Activated naive CD4-positive, alpha-beta T cell treated with anti-CD3 and anti-CD28 coated beads, Interleukin-2, amount 50 U/mL, for 24 hours (primary cell): ENCODE measurements around the gene MTA3.
A peak's percentile ranks its signal among the peaks of the same experiment; 100 is the strongest.
"Not testable (repeated sequence)": the region's sequence is repeated elsewhere in the genome, so short reads cannot be mapped to it uniquely, and the experiment has no call there.

Source experiments
- H3K27ac Mint-ChIP-seq: one replicate; pipeline ENCODE4 v1.8.0; 2021; ENCODE audit warnings: mild to moderate bottlenecking, mixed read lengths
- H3K27me3 Mint-ChIP-seq: one replicate; pipeline ENCODE4 v1.8.0; 2021; ENCODE audit warnings: mixed read lengths
- H3K36me3 Mint-ChIP-seq: one replicate; pipeline ENCODE4 v1.8.0; 2021; ENCODE audit warnings: mixed read lengths
- H3K4me1 Mint-ChIP-seq: one replicate; pipeline ENCODE4 v1.8.0; 2021; ENCODE audit warnings: mixed read lengths
- H3K4me3 Mint-ChIP-seq: one replicate; pipeline ENCODE4 v1.8.0; 2021; ENCODE audit warnings: mild to moderate bottlenecking, mixed read lengths
- H3K9me3 Mint-ChIP-seq: one replicate; pipeline ENCODE4 v1.8.0; 2021; ENCODE audit warnings: mixed read lengths

Gene MTA3

GRCh38 chr2:42584628-42585027 lies 16.2 kb downstream of the MTA3 start:
- not testable (repeated sequence) for H3K27ac Mint-ChIP-seq, H3K27me3 Mint-ChIP-seq, H3K9me3 Mint-ChIP-seq, H3K4me3 Mint-ChIP-seq
- Mint-ChIP-seq H3K4me1 (peaks cover 14% of the 10 kb centered on the region), H3K36me3 (peaks cover 22% of the 10 kb centered on the region)

- Mint-ChIP-seq H3K27ac (no peak overlapping the region), H3K36me3 (peaks cover 16% of the 10 kb centered on the region), H3K9me3 (no peaks in the 10 kb centered on the region), H3K4me3 (no peak overlapping the region), H3K4me1 (peaks cover 23% of the 10 kb centered on the region), H3K27me3 (no peaks in the 10 kb centered on the region)
Measured at GRCh38 chr2:42585779-42586178, 17.3 kb downstream of the MTA3 start.

GRCh38 chr2:42587526-42588117 lies 19.2 kb downstream of the MTA3 start:
- Mint-ChIP-seq H3K9me3 (no peaks in the 10 kb centered on the region), H3K4me1 (peaks cover 25% of the 10 kb centered on the region), H3K36me3 (peaks cover 14% of the 10 kb centered on the region), H3K4me3 (no peak overlapping the region), H3K27ac (no peak overlapping the region), H3K27me3 (no peaks in the 10 kb centered on the region)

- no peaks in the 10 kb centered on the region for H3K27me3 Mint-ChIP-seq
- H3K36me3 Mint-ChIP-seq: peaks cover 10% of the 10 kb centered on the region
- H3K27ac Mint-ChIP-seq: no peak overlapping the region
- H3K9me3 Mint-ChIP-seq: no peaks in the 10 kb centered on the region
- no peak overlapping the region for H3K4me3 Mint-ChIP-seq
- peaks cover 20% of the 10 kb centered on the region for H3K4me1 Mint-ChIP-seq
Measured at GRCh38 chr2:42588121-42588520, 19.7 kb downstream of the MTA3 start.

- Mint-ChIP-seq H3K27ac (no peak overlapping the region), H3K9me3 (no peaks in the 10 kb centered on the region), H3K27me3 (no peaks in the 10 kb centered on the region), H3K36me3 (peaks cover 9% of the 10 kb centered on the region), H3K4me3 (no peak overlapping the region), H3K4me1 (peaks cover 19% of the 10 kb centered on the region)
Measured at GRCh38 chr2:42590176-42590575, 21.7 kb downstream of the MTA3 start.

- Mint-ChIP-seq H3K27ac (no peak overlapping the region), H3K4me1 (peaks cover 22% of the 10 kb centered on the region), H3K4me3 (no peak overlapping the region), H3K36me3 (peaks cover under 1% of the 10 kb centered on the region), H3K27me3 (no peaks in the 10 kb centered on the region), H3K9me3 (no peaks in the 10 kb centered on the region)
Measured at GRCh38 chr2:42593282-42593681, 24.9 kb downstream of the MTA3 start.

- Mint-ChIP-seq H3K4me1 (peaks cover 18% of the 10 kb centered on the region), H3K27me3 (no peaks in the 10 kb centered on the region), H3K27ac (no peak overlapping the region), H3K9me3 (no peaks in the 10 kb centered on the region), H3K4me3 (no peak overlapping the region), H3K36me3 (peaks cover 1% of the 10 kb centered on the region)
Measured at GRCh38 chr2:42598656-42599055, 30.2 kb downstream of the MTA3 start.

GRCh38 chr2:42601076-42601475 lies 32.6 kb downstream of the MTA3 start:
- H3K36me3 Mint-ChIP-seq: peaks cover 1% of the 10 kb centered on the region
- H3K27me3 Mint-ChIP-seq: no peaks in the 10 kb centered on the region
- H3K9me3 Mint-ChIP-seq: no peaks in the 10 kb centered on the region
- no peak overlapping the region for H3K27ac Mint-ChIP-seq
- H3K4me3 Mint-ChIP-seq: no peak overlapping the region
- peaks cover 13% of the 10 kb centered on the region for H3K4me1 Mint-ChIP-seq

GRCh38 chr2:42602218-42602875 lies 33.9 kb downstream of the MTA3 start:
- Mint-ChIP-seq H3K27ac (no peak overlapping the region), H3K4me1 (peaks cover 13% of the 10 kb centered on the region), H3K9me3 (no peaks in the 10 kb centered on the region), H3K27me3 (no peaks in the 10 kb centered on the region), H3K4me3 (no peak overlapping the region), H3K36me3 (peaks cover 1% of the 10 kb centered on the region)

- no peak overlapping the region for H3K27ac Mint-ChIP-seq
- H3K4me3 Mint-ChIP-seq: no peak overlapping the region
Measured at GRCh38 chr2:42602876-42603219, 34.4 kb downstream of the MTA3 start.

GRCh38 chr2:42604341-42604867 lies 36.0 kb downstream of the MTA3 start:
- not testable (repeated sequence) for H3K36me3 Mint-ChIP-seq, H3K27ac Mint-ChIP-seq, H3K4me3 Mint-ChIP-seq

More at GRCh38 chr2:42602876-42603219, 34.4 kb downstream of the MTA3 start:
- Mint-ChIP-seq H3K36me3 (peaks cover 1% of the 10 kb centered on the region), H3K27me3 (no peaks in the 10 kb centered on the region), H3K9me3 (no peaks in the 10 kb centered on the region), H3K4me1 (peaks cover 13% of the 10 kb centered on the region)

GRCh38 chr2:42606166-42606565 lies 37.7 kb downstream of the MTA3 start:
- not testable (repeated sequence) for H3K36me3 Mint-ChIP-seq, H3K4me3 Mint-ChIP-seq, H3K27me3 Mint-ChIP-seq, H3K27ac Mint-ChIP-seq, H3K9me3 Mint-ChIP-seq
- H3K4me1 Mint-ChIP-seq: peaks cover 13% of the 10 kb centered on the region

More at GRCh38 chr2:42604341-42604867, 36.0 kb downstream of the MTA3 start:
- H3K9me3 Mint-ChIP-seq, H3K27me3 Mint-ChIP-seq: not testable (repeated sequence)
- peaks cover 13% of the 10 kb centered on the region for H3K4me1 Mint-ChIP-seq

- Mint-ChIP-seq H3K4me3 (no peak overlapping the region), H3K27ac (no peak overlapping the region), H3K27me3 (no peaks in the 10 kb centered on the region), H3K36me3 (peaks cover 13% of the 10 kb centered on the region), H3K4me1 (peaks cover 12% of the 10 kb centered on the region), H3K9me3 (no peaks in the 10 kb centered on the region)
Measured at GRCh38 chr2:42607101-42607637, 38.7 kb downstream of the MTA3 start.

- peaks cover 3% of the 10 kb centered on the region for H3K4me1 Mint-ChIP-seq
- no peaks in the 10 kb centered on the region for H3K9me3 Mint-ChIP-seq
- H3K27me3 Mint-ChIP-seq: no peaks in the 10 kb centered on the region
- peak overlapping the region; percentile 38 for H3K27ac Mint-ChIP-seq
- H3K36me3 Mint-ChIP-seq: peaks cover 14% of the 10 kb centered on the region
- no peak overlapping the region for H3K4me3 Mint-ChIP-seq
Measured at GRCh38 chr2:42613281-42614064, 45.0 kb downstream of the MTA3 start.

- Mint-ChIP-seq H3K4me3 (no peak overlapping the region), H3K27ac (no peak overlapping the region), H3K36me3 (peaks cover 14% of the 10 kb centered on the region), H3K4me1 (peaks cover 15% of the 10 kb centered on the region), H3K9me3 (no peaks in the 10 kb centered on the region), H3K27me3 (no peaks in the 10 kb centered on the region)
Measured at GRCh38 chr2:42614838-42615237, 46.4 kb downstream of the MTA3 start.

GRCh38 chr2:42618116-42618515 lies 49.7 kb downstream of the MTA3 start:
- no peaks in the 10 kb centered on the region for H3K9me3 Mint-ChIP-seq
- H3K4me3 Mint-ChIP-seq: no peak overlapping the region
- no peak overlapping the region for H3K27ac Mint-ChIP-seq
- no peaks in the 10 kb centered on the region for H3K27me3 Mint-ChIP-seq
- peaks cover 7% of the 10 kb centered on the region for H3K36me3 Mint-ChIP-seq
- H3K4me1 Mint-ChIP-seq: peaks cover 15% of the 10 kb centered on the region
